ENCODE data around the gene TMTC1. TPM values are rescaled to one million over a fixed set of nuclear protein-coding genes. Genes with fewer than 3 reads are reported as not detected.
"Not testable (repeated sequence)": the region's sequence is repeated elsewhere in the genome, so short reads cannot be mapped to it uniquely, and the experiment has no call there.

The TMTC1 gene
- total RNA-seq, 3 donors from 2014 or later (not counting 1 experiment from before 2014, with no cell fraction given) = 0.18 to 2.0 (median 0.50) TPM

DNA sequence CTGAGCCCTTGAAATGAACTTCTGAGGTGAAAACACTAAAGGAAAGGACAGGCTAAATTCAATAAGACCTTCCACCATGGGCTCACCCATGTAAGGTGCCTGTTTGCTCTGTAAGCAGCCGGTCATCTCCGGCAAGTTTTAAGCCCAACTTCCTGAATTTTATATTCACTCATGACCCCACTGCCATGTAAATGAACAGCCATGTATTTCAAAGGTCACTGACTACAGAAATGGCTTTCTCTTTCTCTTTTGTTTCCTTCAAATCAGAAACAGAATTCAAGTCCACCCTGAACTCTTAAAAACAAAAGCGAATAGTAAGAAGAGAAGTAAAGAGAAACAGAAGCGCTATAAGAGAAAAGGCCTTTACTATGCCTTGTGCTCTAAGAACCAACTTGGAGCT, 224.5 kb downstream of the TMTC1 start:
- H3K27ac Mint-ChIP-seq = no peak overlapping the region
- no peak overlapping the region for H3K4me3 Mint-ChIP-seq
- Histone ChIP-seq H3K36me3 (ENCODE audit: control insufficient read depth, insufficient read depth, low read length) (no peaks in the 10 kb centered on the region), H3K9me3 (ENCODE audit: control insufficient read depth, insufficient read depth, low read length) (no peaks in the 10 kb centered on the region), H3K4me3 (ENCODE audit: low read length) (no peak overlapping the region), H3K27me3 (ENCODE audit: control insufficient read depth, insufficient read depth, low read length) (no peaks in the 10 kb centered on the region), H3K4me1 (ENCODE audit: control insufficient read depth, insufficient read depth, low read length) (no peaks in the 10 kb centered on the region), H3K27ac (ENCODE audit: low read length) (no peak overlapping the region)
- ATAC-seq (no peak), DNase-seq (no peak)
- H3K4me1 Mint-ChIP-seq = peaks cover 7 to 8% of the 10 kb centered on the region in 2 donors
- 61% methylated on average over 4 of the region's 4 CpGs for WGBS (ENCODE audit: insufficient coverage)
- H3K27me3 Mint-ChIP-seq (ENCODE audit: low read depth in 2 of 2) = peaks cover 0 to 12% of the 10 kb centered on the region in 2 donors
- no peaks in the 10 kb centered on the region for H3K36me3 Mint-ChIP-seq
- intact Hi-C loops (cut with micrococcal nuclease) = no loop called here
- H3K9me3 Mint-ChIP-seq = no peaks in the 10 kb centered on the region
- TF ChIP-seq CTCF (IDR thresholded peaks at IDR 0.05) = no peak

- H3K27ac Mint-ChIP-seq = no peak overlapping the region
- no peaks in the 10 kb centered on the region for H3K4me1 Mint-ChIP-seq
- Histone ChIP-seq H3K9me3 (ENCODE audit: control insufficient read depth, insufficient read depth, low read length) (no peaks in the 10 kb centered on the region), H3K4me3 (ENCODE audit: low read length) (no peak overlapping the region), H3K27ac (ENCODE audit: low read length) (no peak overlapping the region), H3K36me3 (ENCODE audit: control insufficient read depth, insufficient read depth, low read length) (no peaks in the 10 kb centered on the region), H3K27me3 (ENCODE audit: control insufficient read depth, insufficient read depth, low read length) (no peaks in the 10 kb centered on the region), H3K4me1 (ENCODE audit: control insufficient read depth, insufficient read depth, low read length) (no peaks in the 10 kb centered on the region)
- intact Hi-C loops (cut with micrococcal nuclease) = no loop called here
- H3K36me3 Mint-ChIP-seq = no peaks in the 10 kb centered on the region
- H3K4me3 Mint-ChIP-seq = no peak overlapping the region
- DNase-seq (no peak), ATAC-seq (no peak)
- TF ChIP-seq CTCF (IDR thresholded peaks at IDR 0.05) = no peak
- no peaks in the 10 kb centered on the region for H3K9me3 Mint-ChIP-seq
- H3K27me3 Mint-ChIP-seq (ENCODE audit: low read depth in 2 of 2) = peaks cover 0 to 9% of the 10 kb centered on the region in 2 donors
Observed at GRCh38 chr12:29556363-29556762, 227.4 kb downstream of the TMTC1 start.

GRCh38 chr12:29555451-29555850, 228.3 kb downstream of the TMTC1 start:
- H3K27ac Mint-ChIP-seq; H3K4me1 Mint-ChIP-seq; H3K9me3 Mint-ChIP-seq; H3K9me3 ChIP-seq (ENCODE audit: control insufficient read depth, insufficient read depth, low read length); H3K27ac ChIP-seq (ENCODE audit: low read length); ATAC-seq; H3K4me3 Mint-ChIP-seq; intact Hi-C loops (cut with micrococcal nuclease); H3K36me3 ChIP-seq (ENCODE audit: control insufficient read depth, insufficient read depth, low read length); H3K4me1 ChIP-seq (ENCODE audit: control insufficient read depth, insufficient read depth, low read length); H3K27me3 ChIP-seq (ENCODE audit: control insufficient read depth, insufficient read depth, low read length); H3K27me3 Mint-ChIP-seq (ENCODE audit: low read depth in 2 of 2); H3K36me3 Mint-ChIP-seq; H3K4me3 ChIP-seq (ENCODE audit: low read length); DNase-seq: not testable (repeated sequence)
- no CpG with 5 or more reads among the region's 2 CpGs for WGBS (ENCODE audit: insufficient coverage)

DNA sequence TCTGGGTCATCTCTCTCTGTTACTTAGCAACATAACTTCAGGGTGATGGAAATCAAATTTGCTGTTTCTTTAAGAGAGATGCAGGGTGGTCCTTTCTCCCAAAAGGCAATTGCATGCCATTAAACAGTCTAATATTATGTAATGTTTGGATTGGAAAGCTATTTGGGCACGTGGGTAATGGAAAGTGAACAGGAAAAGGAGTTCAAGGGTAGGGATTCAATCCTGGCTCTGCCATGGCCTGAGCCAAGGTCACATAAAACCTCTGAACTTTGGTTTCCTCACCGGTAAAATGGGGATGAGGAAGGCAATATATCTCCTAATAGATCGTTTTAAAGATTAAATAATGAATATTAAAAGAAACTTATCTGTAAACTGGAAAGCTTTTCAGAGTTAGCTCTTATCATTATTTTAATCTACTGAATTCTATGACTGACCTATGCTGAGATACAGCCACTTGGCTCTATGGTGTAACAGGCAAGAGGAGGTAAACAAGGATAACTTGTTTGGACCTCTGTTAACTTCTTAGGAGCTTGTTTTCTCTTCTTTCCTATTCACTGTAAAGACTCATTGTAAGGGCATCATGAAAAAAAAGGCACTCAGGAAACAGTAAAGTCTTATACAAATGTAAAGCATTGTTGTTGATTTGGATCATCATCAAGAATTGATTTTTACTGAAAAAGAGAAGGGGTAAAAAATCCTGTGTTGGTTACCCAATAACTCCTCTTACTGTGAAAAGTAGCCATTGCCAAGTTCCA, 230.6 kb downstream of the TMTC1 start:
- WGBS (ENCODE audit: insufficient coverage) = 68% methylated on average over 1 of the region's 3 CpGs
- intact Hi-C loops (cut with micrococcal nuclease) = loop anchor here (1.0 kb wide), 1 partner anchor 1254 kb away; no protein-coding TSS in a partner anchor

More for the DNA sequence above, 230.6 kb downstream of the TMTC1 start:
- H3K36me3 Mint-ChIP-seq = no peaks in the 10 kb centered on the region
- ATAC-seq (no peak), DNase-seq (no peak)
- Histone ChIP-seq H3K9me3 (ENCODE audit: control insufficient read depth, insufficient read depth, low read length) (no peaks in the 10 kb centered on the region), H3K27ac (ENCODE audit: low read length) (no peak overlapping the region), H3K27me3 (ENCODE audit: control insufficient read depth, insufficient read depth, low read length) (no peaks in the 10 kb centered on the region), H3K4me1 (ENCODE audit: control insufficient read depth, insufficient read depth, low read length) (no peaks in the 10 kb centered on the region), H3K4me3 (ENCODE audit: low read length) (no peak overlapping the region), H3K36me3 (ENCODE audit: control insufficient read depth, insufficient read depth, low read length) (no peaks in the 10 kb centered on the region)
- H3K9me3 Mint-ChIP-seq = no peaks in the 10 kb centered on the region
- no peaks in the 10 kb centered on the region for H3K4me1 Mint-ChIP-seq
- no peak overlapping the region for H3K27ac Mint-ChIP-seq
- H3K4me3 Mint-ChIP-seq = no peak overlapping the region
- peaks cover 0 to 9% of the 10 kb centered on the region in 2 donors for H3K27me3 Mint-ChIP-seq (ENCODE audit: low read depth in 2 of 2)
- no peak for TF ChIP-seq CTCF (IDR thresholded peaks at IDR 0.05)
